Upper lobe of left lung (tissue), 4 donors: ENCODE measurements around the gene DYNLT2B.

Experiments
- EP300 ChIP-seq, 4 donors: sonication (generic); formaldehyde crosslinking; IDR thresholded peaks; one replicate each; pipeline ENCODE4 v1.5.1; 2017; ENCODE audit warnings: antibody characterized with exemption in 4 of 4, control low read depth in 2 of 4
- POLR2AphosphoS5 ChIP-seq, 2 donors: sonication (generic); formaldehyde crosslinking; IDR thresholded peaks; one replicate each; pipeline ENCODE4 v1.5.1; 2017; ENCODE audit warnings: antibody characterized with exemption in 2 of 2
- TF ChIP-seq, protein P1 (sequence below), 6 experiments: fragments of 450-650 bp in 4 of 6; fragments of 200-600 bp in 2 of 6; sonication (generic) in 2 of 6; IDR thresholded peaks; one replicate each; pipeline ENCODE4 v1.5.1; 2016 to 2019; ENCODE audit warnings: antibody characterized with exemption in 6 of 6

DNA sequence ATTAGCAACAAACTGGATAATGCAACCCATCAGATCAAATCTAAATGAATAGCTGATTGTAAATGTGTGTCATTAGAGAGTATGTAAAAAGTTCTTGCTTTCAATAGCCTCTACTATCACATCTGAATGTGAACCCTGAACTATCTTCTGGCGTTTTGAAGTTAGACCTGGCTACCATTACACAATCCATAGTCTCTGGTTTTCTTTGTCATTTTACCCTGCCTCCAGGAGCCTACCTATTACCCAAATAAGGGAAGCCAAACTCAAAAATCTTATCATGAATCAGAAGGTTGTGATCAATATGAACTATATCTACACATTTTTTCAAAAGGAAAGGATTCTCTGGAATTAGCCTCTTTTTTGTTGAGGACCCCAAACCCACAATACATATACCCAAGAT lies 62.3 kb downstream of the DYNLT2B start:
- TF ChIP-seq, protein P1, sequence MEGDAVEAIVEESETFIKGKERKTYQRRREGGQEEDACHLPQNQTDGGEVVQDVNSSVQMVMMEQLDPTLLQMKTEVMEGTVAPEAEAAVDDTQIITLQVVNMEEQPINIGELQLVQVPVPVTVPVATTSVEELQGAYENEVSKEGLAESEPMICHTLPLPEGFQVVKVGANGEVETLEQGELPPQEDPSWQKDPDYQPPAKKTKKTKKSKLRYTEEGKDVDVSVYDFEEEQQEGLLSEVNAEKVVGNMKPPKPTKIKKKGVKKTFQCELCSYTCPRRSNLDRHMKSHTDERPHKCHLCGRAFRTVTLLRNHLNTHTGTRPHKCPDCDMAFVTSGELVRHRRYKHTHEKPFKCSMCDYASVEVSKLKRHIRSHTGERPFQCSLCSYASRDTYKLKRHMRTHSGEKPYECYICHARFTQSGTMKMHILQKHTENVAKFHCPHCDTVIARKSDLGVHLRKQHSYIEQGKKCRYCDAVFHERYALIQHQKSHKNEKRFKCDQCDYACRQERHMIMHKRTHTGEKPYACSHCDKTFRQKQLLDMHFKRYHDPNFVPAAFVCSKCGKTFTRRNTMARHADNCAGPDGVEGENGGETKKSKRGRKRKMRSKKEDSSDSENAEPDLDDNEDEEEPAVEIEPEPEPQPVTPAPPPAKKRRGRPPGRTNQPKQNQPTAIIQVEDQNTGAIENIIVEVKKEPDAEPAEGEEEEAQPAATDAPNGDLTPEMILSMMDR (IDR thresholded peaks at IDR 0.05) = no peak
- TF ChIP-seq EP300 (IDR thresholded peaks at IDR 0.05) (no peak), POLR2AphosphoS5 (IDR thresholded peaks at IDR 0.05) (no peak)
